ENCODE results near the gene MASP1.

The MASP1 gene

GRCh38 chr3:187263270-187263669 lies 28.3 kb downstream of the MASP1 start:
- H3K4me3 ChIP-seq (ENCODE audit: low read depth, low read length) = no peak overlapping the region
- in situ Hi-C loops (cut with HindIII; ENCODE audit: low sequenced_read_pairs) = no loop called here
- no peak for DNase-seq (ENCODE audit: low read depth)
- TF ChIP-seq CTCF (IDR thresholded peaks at IDR 0.05; ENCODE audit: low read depth, low read length, missing control alignments) = no peak

- in situ Hi-C loops (cut with HindIII; ENCODE audit: low sequenced_read_pairs) = no loop called here
- TF ChIP-seq CTCF (IDR thresholded peaks at IDR 0.05; ENCODE audit: low read depth, low read length, missing control alignments) = no peak
- no peak overlapping the region for H3K4me3 ChIP-seq (ENCODE audit: low read depth, low read length)
- no peak for DNase-seq (ENCODE audit: low read depth)
These were observed 29.2 kb downstream of the MASP1 start for GRCh38 chr3:187262360-187262759.

GRCh38 chr3:187261541-187261969 lies 30.0 kb downstream of the MASP1 start:
- no peak for TF ChIP-seq CTCF (IDR thresholded peaks at IDR 0.05; ENCODE audit: low read depth, low read length, missing control alignments)
- in situ Hi-C loops (cut with HindIII; ENCODE audit: low sequenced_read_pairs) = no loop called here
- peak; percentile 16 for DNase-seq (ENCODE audit: low read depth)
- no peak overlapping the region for H3K4me3 ChIP-seq (ENCODE audit: low read depth, low read length)

- no peak for DNase-seq (ENCODE audit: low read depth)
- no peak overlapping the region for H3K4me3 ChIP-seq (ENCODE audit: low read depth, low read length)
- no peak for TF ChIP-seq CTCF (IDR thresholded peaks at IDR 0.05; ENCODE audit: low read depth, low read length, missing control alignments)
- in situ Hi-C loops (cut with HindIII; ENCODE audit: low sequenced_read_pairs) = no loop called here
These were observed 32.4 kb downstream of the MASP1 start for GRCh38 chr3:187259171-187259570.

- no peak for TF ChIP-seq CTCF (IDR thresholded peaks at IDR 0.05; ENCODE audit: low read depth, low read length, missing control alignments)
- in situ Hi-C loops (cut with HindIII; ENCODE audit: low sequenced_read_pairs) = no loop called here
These were observed 33.4 kb downstream of the MASP1 start for GRCh38 chr3:187257992-187258692.

GRCh38 chr3:187257471-187257870 lies 34.1 kb downstream of the MASP1 start:
- in situ Hi-C loops (cut with HindIII; ENCODE audit: low sequenced_read_pairs) = no loop called here
- TF ChIP-seq CTCF (IDR thresholded peaks at IDR 0.05; ENCODE audit: low read depth, low read length, missing control alignments) = no peak
- DNase-seq (ENCODE audit: low read depth) = no peak
- H3K4me3 ChIP-seq (ENCODE audit: low read depth, low read length) = no peak overlapping the region

More at GRCh38 chr3:187257992-187258692, 33.4 kb downstream of the MASP1 start:
- H3K4me3 ChIP-seq (ENCODE audit: low read depth, low read length) = no peak overlapping the region
- DNase-seq (ENCODE audit: low read depth) = no peak

All from astrocyte of the cerebellum (primary cell).